HEK293 (cell line): ENCODE data around the gene HDDC3.

ENCODE experiments used
- CTCF ChIP-seq: fragments of 450-650 bp; formaldehyde crosslinking; IDR thresholded peaks from 2 replicates; pipeline ENCODE4 v1.5.1; 2016; ENCODE audit warnings: missing biosample characterization, missing genetic modification characterization
- FEZF1 ChIP-seq: fragments of 450-650 bp; formaldehyde crosslinking; IDR thresholded peaks from 2 replicates; pipeline ENCODE4 v1.5.1; 2016; ENCODE audit warnings: missing biosample characterization, missing genetic modification characterization
- SETDB1 ChIP-seq: IDR thresholded peaks from one replicate; pipeline ENCODE4 v1.6.1; 2017; ENCODE audit warnings: mild to moderate bottlenecking, low read length, moderate library complexity, mixed read lengths; ENCODE audit not compliant: insufficient read length
- SP2 ChIP-seq: fragments of 450-650 bp; formaldehyde crosslinking; IDR thresholded peaks from 2 replicates; pipeline ENCODE4 v1.5.1; 2016; ENCODE audit warnings: missing biosample characterization, missing genetic modification characterization
- ZNF157 ChIP-seq: fragments of 450-650 bp; formaldehyde crosslinking; IDR thresholded peaks from 2 replicates; pipeline ENCODE4 v1.5.1; 2016; ENCODE audit warnings: missing biosample characterization, missing genetic modification characterization
- ZNF248 ChIP-seq: fragments of 450-650 bp; formaldehyde crosslinking; IDR thresholded peaks from 2 replicates; pipeline ENCODE4 v1.5.1; 2017; ENCODE audit warnings: missing biosample characterization, missing genetic modification characterization
- ZNF529 ChIP-seq: fragments of 450-650 bp; formaldehyde crosslinking; IDR thresholded peaks from 2 replicates; pipeline ENCODE4 v1.5.1; 2017; ENCODE audit warnings: missing genetic modification characterization, missing biosample characterization; ENCODE audit not compliant: insufficient replicate concordance
- ZNF558 ChIP-seq: fragments of 450-650 bp; formaldehyde crosslinking; IDR thresholded peaks from 2 replicates; pipeline ENCODE4 v1.5.1; 2016; ENCODE audit warnings: missing biosample characterization, missing genetic modification characterization
- ZNF629 ChIP-seq: fragments of 450-650 bp; formaldehyde crosslinking; IDR thresholded peaks from 2 replicates; pipeline ENCODE4 v1.5.1; 2017; ENCODE audit warnings: missing biosample characterization, missing genetic modification characterization
- ZNF747 ChIP-seq: fragments of 450-650 bp; formaldehyde crosslinking; IDR thresholded peaks from 2 replicates; pipeline ENCODE4 v1.5.1; 2016; ENCODE audit warnings: missing biosample characterization, missing genetic modification characterization
- ZNF792 ChIP-seq: fragments of 450-650 bp; formaldehyde crosslinking; IDR thresholded peaks from 2 replicates; pipeline ENCODE4 v1.5.1; 2016; ENCODE audit warnings: missing biosample characterization, missing genetic modification characterization
- TF ChIP-seq, protein P1 (sequence below): fragments of 450-650 bp; formaldehyde crosslinking; IDR thresholded peaks from 2 replicates; pipeline ENCODE4 v1.5.1; 2016; ENCODE audit warnings: missing biosample characterization, missing genetic modification characterization

DNA sequence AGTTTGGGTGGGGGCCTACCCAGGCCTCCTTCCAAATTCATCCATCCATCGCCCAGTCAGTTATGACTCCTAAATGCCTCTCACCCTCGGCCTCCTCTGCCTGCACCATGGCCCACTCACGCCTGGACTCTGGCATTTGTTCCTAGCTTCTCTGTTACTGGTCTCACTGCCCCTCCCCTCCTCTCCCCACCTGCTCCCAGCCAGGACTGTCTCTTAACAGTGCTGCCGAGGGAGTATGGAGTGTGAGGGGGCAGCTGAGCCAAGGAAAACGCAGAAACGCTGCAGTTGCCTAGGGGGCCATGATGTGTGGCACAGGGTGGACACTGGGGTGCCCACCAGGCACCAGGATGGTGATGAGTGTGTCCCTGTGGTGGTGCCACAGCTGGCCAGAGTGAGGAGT lies 25.4 kb upstream of the HDDC3 start:
- TF ChIP-seq, protein P1, sequence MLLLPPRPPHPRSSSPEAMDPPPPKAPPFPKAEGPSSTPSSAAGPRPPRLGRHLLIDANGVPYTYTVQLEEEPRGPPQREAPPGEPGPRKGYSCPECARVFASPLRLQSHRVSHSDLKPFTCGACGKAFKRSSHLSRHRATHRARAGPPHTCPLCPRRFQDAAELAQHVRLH (tag by site-specific recombination): no peak
- no peak for TF ChIP-seq CTCF (tag by site-specific recombination)
- no peak for TF ChIP-seq ZNF558
- no peak for TF ChIP-seq FEZF1 (tag by site-specific recombination)
- TF ChIP-seq ZNF629 (tag by site-specific recombination): no peak
- TF ChIP-seq ZNF248 (tag by site-specific recombination): no peak
- no peak for TF ChIP-seq ZNF157
- TF ChIP-seq SETDB1: no peak
- TF ChIP-seq ZNF792: no peak
- no peak for TF ChIP-seq SP2 (tag by site-specific recombination)
- no peak for TF ChIP-seq ZNF747
- no peak for TF ChIP-seq ZNF529 (tag by site-specific recombination)
